Stimulated activated CD4-positive, alpha-beta T cell treated with anti-CD3 and anti-CD28 coated beads, TNF-alpha, amount 100 ng/mL, for 24 hours (primary cell): Measurements from ENCODE around the gene GPATCH3.
"Not testable (repeated sequence)": the region's sequence is repeated elsewhere in the genome, so short reads cannot be mapped to it uniquely, and the experiment has no call there.

Experiments
- DNase-seq, 3 experiments: peaks; one replicate each; pipeline ENCODE4 v3.0.0-alpha.2; 2020; ENCODE audit warnings: low read depth in 3 of 3

The GPATCH3 gene

GRCh38 chr1:26873097-26873496 lies 27.2 kb downstream of the GPATCH3 start:
- not testable (repeated sequence) for DNase-seq

- DNase-seq, result peak; percentile 85 to 96 (median 87)
Observed at GRCh38 chr1:26864610-26865480, 35.4 kb downstream of the GPATCH3 start.

- DNase-seq, result no peak
Observed at GRCh38 chr1:26863685-26864077, 36.6 kb downstream of the GPATCH3 start.

- DNase-seq, result peak in 2 of 3 experiments; percentile 20 to 63
Observed at GRCh38 chr1:26862781-26863684, 37.2 kb downstream of the GPATCH3 start, which contains the start of gene SFN. Gene SFN, plus strand, starts transcription at chr1:26863149. Its CDS starts 64 bp downstream, at chr1:26863213.

- no peak for DNase-seq
Observed at GRCh38 chr1:26861889-26862378, 38.3 kb downstream of the GPATCH3 start.

GRCh38 chr1:26861286-26861701 lies 39.0 kb downstream of the GPATCH3 start:
- no peak for DNase-seq

- DNase-seq, result no peak
Observed at GRCh38 chr1:26858891-26859640, 41.2 kb downstream of the GPATCH3 start.

GRCh38 chr1:26858160-26858559 lies 42.1 kb downstream of the GPATCH3 start:
- DNase-seq, result no peak

GRCh38 chr1:26857473-26858060 lies 42.7 kb downstream of the GPATCH3 start:
- no peak for DNase-seq

- no peak for DNase-seq
Observed at GRCh38 chr1:26856604-26857469, 43.4 kb downstream of the GPATCH3 start.

- DNase-seq, result no peak
Observed at GRCh38 chr1:26856181-26856580, 44.1 kb downstream of the GPATCH3 start.

- no peak for DNase-seq
Observed at GRCh38 chr1:26855636-26856035, 44.6 kb downstream of the GPATCH3 start.

GRCh38 chr1:26854906-26855305 lies 45.4 kb downstream of the GPATCH3 start:
- DNase-seq, result no peak

- no peak for DNase-seq
Observed at GRCh38 chr1:26853600-26853999, 46.7 kb downstream of the GPATCH3 start.

GRCh38 chr1:26853156-26853555 lies 47.1 kb downstream of the GPATCH3 start:
- DNase-seq, result peak; percentile 59 to 76 (median 72)

GRCh38 chr1:26852701-26853100 lies 47.6 kb downstream of the GPATCH3 start:
- DNase-seq, result no peak

- no peak for DNase-seq
Observed at GRCh38 chr1:26851106-26851684, 49.1 kb downstream of the GPATCH3 start.

GRCh38 chr1:26848941-26849774 lies 51.1 kb downstream of the GPATCH3 start:
- no peak for DNase-seq

GRCh38 chr1:26848499-26848898 lies 51.8 kb downstream of the GPATCH3 start:
- no peak for DNase-seq
